GM21381 (cell line): ENCODE data around the gene CABP7.

Source experiments
- ATAC-seq: cut with Tn5 transposase; IDR thresholded peaks from one replicate; pipeline ENCODE4 v1.9.1; 2021; ENCODE audit warnings: mild to moderate bottlenecking, moderate library complexity; ENCODE audit not compliant: unreplicated experiment

The CABP7 gene

DNA sequence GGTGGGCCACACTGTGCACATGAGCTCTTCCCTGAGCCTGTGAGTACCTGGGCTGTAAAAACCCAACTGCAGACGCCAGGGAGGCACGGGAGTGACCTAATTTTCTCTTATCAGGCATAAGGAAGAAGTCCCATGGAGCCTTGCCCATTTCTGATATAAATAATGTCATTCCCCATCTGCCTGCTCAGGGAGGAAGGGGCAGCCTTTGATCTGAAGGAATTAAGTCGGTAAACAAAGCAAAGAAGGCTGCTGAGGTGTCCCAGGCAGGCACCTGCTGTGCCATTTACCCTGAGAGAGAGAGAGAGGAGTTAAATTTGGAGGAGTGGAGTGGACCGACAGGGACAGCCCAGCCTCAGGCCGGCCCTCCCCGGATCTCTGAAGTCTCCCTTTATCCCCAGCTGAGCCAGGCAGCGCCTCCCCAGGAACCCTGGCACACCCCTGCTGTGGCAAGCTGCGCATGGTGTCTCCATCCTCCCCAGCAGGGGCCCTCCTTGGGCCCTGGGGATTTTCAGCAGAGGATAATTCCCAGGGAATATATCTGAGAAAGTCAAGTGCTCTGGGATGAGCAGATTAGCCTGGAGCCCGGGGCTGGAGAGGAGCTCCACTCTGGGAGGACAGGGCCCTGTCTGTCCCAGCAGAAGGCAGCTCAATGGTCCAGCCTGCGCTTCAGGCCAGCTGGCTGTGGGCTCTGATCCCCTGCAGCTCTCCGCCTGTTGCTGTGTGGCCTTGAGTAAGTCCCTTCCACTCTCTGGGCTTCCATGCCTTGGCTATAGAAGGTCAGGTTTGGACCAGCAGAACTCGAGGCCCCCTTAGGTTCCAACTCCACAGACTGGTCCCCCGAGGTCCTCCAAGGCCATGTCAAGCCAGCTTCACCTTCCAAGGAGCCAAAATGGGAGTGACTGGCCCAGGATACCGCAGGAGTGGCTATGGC is 17.5 kb upstream of the CABP7 start:
- ATAC-seq = no peak

DNA sequence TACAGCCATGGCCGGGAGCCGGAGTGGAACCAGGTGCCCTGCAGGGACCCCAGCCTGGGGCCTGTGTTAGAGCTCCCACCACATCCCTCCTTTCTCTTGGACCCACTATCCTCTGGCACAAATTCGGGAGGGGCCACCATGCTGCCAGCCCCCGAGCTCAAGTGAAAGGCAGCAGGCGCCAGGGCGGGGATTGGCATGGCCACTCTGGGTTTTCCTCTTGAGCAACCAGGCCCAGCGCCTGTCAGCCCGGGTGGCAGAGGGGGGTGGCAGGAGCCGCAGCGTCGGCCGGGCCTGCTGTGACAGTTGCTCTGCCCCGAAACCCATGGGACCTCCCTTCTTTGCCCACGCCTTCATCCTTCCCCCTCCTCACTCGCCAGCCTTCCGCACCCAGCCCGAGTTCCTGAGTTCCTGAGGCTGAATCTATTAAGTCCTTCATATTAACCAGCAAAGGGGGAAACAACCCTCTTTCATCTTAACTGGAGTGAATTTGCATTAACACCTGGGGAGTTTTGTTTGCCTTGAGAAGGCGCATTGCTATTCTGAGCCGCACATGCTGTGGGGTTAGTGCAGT is 16.8 kb upstream of the CABP7 start:
- ATAC-seq = no peak

DNA sequence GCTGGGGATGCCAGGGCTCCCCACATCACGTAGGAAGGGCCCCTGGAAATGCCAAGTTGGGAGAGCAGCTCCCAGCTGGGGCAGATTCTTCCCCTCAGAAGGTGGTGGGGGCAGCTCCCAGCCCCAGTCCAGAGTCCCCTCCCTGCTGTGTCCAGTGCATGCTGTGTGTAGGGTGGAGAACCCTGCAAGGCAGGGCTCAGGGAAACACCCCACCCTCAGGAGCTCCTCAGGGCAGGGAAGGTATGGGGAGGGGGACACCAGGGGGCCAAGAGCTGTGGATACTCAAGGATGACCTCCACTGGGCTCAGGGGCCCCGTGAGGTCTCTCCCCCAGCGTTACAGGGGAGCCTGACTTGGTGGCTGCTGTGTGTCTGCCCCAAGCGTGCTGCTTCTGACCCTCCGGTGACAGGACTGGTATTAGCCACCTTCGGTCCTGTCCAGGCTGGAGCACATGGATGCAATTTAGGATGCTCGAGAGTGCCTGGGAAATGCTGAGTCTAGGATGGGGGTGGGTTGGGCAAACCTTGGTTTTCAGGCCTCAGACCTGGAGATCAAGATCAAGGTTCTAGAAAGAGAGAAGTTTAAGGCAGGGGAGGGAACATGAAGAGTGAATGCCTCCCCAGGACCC is 16.1 kb upstream of the CABP7 start:
- ATAC-seq = no peak

DNA sequence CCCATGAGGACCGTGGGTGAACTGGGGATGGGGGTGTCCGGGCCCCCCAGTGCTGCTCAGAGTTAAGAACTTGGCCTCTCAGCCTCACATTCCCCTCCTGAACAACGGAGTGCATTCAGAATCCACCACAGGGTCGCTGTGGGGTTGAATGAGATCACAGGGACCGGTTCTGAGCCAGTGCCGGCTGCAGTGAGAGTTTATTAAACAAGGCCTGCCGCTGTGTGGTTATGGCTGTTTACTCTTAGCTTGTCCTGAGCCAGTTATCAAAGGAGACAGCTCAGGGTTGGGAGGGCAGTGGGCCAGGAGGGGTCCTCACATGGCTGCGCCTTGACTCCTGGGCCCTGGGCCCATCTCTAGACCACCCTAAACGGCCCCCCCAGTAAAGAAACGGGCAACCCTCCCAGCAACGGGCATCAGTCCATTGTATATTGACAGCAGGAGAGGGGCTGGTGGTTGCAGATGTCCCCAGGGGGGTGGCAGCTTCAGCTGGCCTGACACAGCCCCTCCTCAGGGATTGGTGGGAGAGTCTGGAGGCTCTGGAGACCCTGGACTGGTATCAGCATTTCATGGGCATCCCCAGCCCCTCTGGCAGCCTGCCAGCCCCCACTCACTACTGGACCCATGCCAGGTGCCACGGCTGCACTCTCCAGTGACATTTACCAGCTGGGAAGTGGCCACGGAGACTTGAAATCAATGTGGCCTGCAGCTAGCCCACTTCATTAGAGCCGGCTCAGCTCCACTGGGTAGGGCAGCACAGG is 15.1 kb upstream of the CABP7 start:
- ATAC-seq = no peak

DNA sequence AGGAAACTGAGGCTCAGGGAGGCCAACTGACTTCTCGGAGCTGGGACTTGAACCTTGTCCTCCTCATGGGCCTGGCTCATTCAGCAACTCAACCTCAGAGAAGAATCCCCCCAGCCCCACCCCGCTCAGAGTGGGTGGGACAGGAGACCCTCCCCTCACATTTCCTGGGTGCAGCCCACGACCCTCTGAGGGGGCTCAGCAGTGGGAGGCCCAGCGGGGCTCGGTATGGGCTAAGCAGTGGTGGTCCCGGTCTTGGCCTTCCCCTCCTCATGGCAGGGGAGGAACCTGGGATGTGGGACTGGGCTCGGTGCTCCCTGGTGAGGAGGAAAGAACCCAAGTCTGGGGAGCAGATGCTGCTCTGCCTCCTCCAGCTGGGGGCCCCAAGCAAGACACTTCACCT is 14.2 kb upstream of the CABP7 start:
- ATAC-seq = no peak

DNA sequence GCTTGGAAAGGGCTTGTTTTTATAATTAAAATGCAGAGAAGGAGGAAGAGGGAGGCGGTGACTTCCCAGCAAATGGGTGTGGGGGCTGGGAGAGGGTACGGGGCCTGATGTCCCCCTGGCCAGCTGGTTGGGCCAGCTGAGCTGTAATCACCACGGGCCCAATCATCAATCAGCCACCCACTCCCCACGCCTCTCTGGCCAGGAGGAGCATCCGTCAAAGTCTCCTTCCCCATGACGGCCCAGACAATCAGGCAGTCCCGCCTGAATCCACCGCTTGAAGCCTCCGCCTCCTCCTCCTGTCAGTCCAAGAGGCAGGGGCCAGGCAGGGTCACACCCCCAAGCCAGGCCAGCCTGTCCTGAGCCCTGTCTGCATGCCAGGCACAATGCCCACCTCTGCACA is 13.3 kb upstream of the CABP7 start:
- ATAC-seq = no peak

DNA sequence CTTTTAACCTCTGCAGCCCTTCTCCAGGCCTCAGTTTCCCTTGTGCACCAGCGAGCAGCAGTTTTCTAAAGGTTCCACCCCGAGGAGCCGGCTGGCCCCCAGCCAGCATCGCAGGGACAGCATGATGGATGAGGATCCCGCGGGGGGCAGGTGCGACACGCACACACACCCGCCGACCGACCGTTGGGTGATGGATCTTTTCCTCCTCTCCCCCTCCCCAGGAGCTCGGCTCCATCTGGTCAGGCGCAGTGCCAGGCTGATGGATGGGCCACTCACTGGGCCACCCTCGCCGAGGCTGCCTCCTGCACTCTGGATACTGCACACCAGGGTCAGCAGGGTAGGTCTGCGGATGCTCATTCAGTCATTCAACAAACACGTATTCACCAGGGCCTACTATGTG is 12.8 kb upstream of the CABP7 start:
- ATAC-seq = no peak

DNA sequence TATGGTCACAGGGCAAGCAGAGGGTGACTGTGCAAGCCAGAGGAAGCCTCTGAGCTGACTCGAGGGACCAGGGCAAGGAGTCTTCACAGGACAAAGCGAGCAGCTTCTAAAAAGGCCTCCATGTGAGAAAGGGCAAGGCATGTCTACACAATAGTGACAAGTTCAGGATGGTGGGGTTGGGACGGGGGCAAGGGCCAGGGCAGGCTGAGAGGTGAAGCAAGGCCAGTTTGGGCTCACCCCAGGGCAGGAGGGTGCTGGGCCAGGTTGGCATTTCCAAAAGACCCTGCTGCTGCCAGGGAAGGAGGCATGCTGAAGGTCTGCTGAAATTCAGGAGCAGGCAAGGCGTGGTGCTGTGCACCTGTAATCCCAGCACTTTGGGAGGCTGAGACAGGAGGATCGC is 12.3 kb upstream of the CABP7 start:
- no peak for ATAC-seq

DNA sequence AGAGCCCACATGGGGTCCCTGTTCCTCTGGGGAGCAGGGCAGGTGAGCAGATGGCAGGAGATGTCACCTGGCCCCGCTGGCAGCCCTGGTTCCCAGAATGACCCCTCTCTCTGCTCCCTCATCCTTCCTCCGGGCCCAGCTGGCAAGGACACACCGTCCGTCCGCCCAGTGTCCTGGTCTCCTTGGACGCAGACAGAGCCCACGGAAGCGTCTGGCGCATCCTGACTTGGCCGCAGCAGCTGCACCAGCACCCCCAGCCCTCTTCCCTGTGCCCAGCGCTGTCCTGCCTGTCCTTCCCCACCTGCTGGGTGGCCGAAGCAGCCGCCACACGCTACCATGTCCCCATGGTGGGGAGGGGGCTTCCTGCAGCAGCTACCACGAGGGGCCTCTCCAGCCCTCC is 9.6 kb upstream of the CABP7 start:
- ATAC-seq = no peak

DNA sequence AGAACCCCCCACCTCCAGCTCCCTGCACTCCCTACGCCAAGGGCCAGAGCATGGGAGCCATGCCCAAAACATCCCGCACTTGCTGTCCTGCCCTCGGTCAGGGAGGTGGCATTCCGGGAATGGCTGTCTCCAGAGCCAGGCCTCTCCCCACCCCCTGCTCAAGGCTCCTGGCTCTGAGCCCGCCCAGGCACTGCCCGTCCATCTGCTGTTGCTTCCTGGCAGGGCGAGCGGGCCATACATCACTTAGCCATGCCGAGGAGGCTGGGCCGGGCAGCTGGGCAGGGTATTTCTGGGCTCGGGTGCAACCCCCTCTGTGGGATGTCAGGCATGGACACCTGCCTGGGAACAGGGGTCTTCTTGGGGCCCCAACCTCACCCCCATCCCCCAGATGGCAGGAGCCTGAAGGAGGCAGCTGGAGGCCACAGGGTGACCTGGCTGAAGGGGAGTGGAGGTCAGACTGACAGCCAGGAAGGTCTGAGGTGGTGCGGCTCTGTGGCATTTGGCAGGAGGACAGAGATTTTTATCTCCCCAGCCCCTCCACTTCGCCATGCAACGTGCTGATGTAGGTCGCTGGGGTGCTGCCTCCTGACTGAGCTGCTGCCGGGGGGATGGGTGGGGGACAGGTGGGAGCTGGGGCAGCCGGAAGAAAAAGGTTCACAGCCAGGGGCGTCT is 8.7 kb upstream of the CABP7 start:
- no peak for ATAC-seq

DNA sequence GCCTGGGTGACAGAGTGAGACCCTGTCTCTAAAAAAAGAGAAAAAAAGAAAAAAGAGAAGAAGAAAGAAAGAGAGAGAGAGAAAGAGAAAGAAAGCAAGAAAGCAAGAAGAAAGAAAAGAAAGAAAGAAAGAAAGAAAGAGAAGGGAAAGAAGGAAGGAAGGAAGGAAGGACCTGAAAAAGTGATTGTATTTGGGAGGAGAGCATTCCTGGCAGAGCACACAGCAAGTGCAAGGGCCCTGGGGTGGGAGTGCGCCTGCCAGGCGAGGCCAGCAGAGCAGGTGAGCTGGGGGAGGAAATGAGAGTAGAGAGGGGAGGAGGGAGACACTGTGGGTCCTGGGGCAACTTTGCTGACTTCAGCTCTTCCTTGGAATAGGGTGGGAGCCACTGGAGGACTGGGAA is 7.7 kb upstream of the CABP7 start:
- no peak for ATAC-seq

DNA sequence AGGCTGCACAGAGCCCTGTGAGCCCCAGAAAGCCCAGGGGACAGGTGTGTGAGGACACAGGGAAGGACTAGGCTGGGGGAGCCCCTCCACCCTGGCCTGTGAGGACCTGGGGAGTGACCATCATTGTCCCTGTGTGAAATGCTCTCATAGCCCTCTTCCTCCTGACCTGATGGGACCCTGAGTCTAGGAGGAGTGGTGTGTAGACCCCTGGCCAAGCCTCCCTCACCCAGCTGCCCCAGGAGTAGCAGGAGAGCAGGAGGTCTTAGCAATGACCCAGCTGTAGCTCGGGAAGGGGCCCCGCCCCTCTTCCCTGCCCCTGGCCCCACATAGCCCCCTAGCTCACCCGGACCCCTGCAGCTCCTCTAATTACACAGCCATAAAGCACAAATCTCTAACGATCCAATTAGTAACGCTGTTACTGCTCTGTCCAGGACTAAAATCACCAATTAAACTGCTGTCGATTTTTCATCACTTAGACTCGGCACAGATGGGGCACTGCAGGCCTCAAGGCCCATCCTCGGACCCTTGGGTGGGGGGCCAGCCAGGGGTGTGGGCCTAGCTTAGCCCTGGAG is 6.6 kb upstream of the CABP7 start:
- ATAC-seq = no peak

DNA sequence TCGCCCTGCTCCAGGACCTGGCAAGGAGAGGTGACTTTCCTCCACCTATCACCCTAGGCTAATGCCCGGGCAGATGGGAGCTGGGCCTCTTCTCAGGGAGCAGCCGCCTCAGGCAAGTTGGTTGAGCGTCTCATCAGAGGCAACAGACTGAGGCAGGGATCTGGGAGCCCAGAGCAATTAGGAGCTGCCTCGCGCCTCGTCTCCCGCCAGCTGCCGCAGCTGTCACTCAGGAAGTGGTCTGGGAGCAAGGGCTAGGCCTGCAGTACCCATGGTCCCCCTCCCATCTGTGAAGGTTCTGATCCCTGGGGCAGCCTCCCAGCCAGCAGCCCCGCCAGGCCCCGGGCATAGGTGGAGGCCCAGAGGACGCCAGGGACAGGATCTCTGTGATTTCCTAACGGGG is 4.6 kb upstream of the CABP7 start:
- no peak for ATAC-seq

DNA sequence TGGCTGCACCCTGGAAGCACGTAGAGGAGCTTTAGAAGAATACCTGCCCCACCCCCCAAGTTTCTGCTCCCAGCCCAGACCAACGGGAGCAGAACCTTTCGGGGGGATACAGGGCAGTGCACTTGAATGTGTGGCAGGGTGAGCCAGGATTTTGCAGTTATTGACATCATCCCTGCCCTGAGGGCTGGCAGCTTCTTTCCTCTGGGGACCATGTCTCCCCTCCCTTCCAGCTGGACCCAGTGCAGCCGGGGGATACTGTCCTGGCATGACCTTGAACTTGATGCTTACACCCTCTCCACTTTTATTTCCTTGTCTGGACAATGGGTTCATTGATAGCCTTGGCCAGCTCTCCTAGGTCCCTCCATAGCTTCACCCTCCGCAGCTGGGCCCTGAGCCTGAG is 4.1 kb upstream of the CABP7 start:
- ATAC-seq = no peak

DNA sequence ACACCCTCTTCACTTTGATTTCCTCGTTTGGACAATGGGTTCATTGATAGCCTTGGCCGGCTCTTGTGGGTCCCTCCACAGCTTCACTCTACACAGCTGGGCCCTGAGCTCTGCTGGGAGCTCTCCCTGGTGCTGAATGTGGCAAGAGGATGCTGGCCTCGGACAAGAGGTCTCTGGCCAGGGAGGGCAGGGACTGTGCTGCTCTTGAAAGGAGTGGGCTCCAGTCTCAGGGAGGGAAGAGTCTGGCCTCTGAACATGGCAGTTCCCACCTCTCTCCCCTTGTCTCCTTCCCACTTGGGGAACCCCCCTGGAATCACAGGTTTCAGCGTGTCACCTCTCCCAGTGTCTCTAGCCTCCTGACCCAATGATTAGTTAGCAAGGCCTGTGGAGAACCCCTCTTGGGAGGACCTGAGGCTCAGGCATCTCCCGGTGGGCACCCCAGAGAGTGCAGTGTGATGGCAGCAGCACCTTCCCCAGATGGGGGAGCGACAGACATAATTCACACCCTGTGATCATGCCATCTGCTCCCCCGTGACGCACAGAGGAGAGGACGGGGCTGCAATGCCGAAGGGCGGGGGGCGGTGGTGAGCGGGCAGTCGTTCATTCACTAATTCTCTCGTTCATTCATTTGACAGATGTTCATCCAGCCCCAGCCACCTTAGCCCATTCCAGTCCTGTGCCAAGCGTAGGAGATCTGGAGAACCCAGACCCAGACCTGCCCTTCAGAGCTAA is 2.8 kb upstream of the CABP7 start:
- ATAC-seq = no peak

DNA sequence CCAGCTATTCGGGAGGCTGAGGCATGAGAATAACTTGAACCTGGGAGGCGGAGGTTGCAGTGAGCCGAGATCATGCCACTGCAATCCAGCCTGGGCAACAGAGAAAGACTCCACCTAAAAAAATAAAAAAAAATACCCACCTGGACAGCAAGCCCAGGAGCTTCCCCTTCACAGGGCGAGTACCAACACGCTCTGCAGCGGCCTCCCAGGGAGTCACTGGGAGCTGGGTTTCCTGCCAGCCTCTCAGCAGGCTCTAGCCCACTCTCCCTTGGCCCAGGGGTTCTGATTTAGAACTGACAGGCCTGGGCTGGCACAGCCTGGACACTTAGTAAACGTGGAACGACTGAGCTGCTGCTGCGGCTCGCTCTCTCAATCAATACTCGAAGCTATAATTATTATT is 2.0 kb upstream of the CABP7 start:
- no peak for ATAC-seq

DNA sequence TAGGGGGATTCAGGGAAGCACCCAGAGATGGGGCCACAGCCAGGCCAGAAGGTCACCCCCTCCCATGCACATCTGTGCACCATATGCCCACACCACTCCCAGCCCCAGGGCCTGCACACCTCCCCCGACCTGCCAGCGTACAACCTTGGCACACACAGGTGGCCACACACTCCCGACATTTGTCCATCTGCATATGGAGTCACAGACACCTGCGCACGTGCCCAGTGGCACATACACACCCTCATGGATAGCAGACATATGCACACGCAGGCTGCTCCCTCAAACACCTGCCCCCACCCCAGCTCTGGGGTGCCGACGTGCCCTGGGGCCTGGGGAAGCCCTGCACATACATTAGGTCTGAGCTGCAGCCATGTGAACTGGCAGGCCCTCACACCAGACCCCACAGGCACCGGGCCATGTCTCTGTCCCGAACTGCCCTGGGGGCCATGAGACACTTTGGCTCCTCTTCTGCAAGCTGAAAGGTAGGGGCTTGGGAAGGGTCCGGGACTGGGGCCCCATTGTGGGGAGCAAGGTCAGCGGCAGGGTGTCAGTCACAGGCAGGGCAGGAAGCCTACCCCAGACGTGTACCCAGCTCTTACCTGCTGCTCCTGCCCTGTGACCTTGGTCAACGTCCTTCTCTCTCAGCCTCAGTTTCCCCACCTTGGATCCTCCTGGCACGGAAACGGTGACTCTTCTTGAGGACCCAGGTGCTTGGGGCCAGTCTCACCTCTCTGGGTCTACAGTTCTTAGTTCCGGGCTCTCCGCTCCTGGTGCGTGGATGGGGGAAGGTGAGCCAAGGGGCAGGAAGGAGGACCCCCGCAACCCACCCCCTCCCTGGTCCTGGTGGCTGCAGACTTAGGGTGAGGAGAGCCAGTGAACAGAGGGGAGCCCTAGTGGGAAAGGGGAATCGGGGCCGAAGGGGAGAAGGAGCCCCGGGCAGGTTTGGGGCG is 579 bp upstream of the CABP7 start:
- no peak for ATAC-seq

DNA sequence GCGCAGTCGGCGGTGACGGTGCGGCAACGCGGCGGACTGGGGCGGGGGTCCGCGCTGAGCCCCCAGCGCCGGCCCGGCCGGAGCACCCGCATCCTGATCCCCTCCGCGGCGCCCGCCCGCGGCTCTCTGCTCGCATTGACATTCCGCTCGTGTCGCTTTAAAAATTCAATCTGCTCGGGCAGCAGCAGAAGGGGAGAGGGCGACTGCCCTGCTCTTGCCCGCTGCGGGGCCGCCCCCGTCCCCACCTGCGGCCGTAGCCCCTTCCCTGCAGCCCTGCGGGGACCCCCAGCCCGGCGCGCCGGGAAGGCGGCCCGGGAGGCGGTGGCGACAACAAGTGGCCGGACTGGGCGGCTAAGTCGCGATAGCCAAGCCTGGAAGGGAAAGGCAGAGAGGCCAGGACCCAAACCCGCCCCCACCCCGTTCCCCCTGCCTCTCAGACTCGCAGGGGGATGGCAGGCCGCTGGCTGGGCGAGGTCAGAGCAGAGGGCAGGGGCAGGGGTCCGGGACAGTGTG is 1.1 kb downstream of the CABP7 start:
- ATAC-seq = no peak

DNA sequence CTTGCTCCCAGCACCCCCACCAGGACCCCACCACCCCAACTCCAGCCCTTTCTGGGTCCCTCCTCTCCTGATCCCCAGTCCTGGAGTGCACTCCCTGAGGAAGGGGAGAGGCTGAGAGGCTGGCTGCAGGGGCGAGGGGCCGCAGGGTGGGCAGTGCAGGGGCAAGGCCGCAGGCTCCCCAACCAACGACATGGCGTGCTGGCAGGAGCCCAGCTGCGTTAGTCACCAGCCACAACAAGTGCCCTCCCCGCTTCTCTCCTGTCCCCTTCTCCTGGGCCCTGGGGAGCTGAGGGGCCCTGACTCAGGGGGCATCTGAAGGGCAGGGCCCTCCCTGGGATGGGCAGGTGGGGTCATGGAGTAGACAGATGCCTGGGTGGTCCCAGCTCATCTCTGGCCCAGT is 2.3 kb downstream of the CABP7 start:
- no peak for ATAC-seq
